OCI-LY3 (cell line): ENCODE data around the gene ARMC6.

Source experiments
- H2AFZ ChIP-seq: fragments of 200-600, 300-600 bp; shearing (Covaris generic); 2 replicates; pipeline ENCODE4 v1.6.0; 2014; ENCODE audit warnings: antibody characterized with exemption, low read depth, low read length
- H3K27ac ChIP-seq: fragments of 200-600, 300-600 bp; sonication (generic); 2 replicates; pipeline ENCODE4 v1.5.1; 2014; ENCODE audit warnings: mild to moderate bottlenecking, low read length, moderate library complexity, mixed read lengths
- H3K27me3 ChIP-seq: fragments of 200-600, 300-600 bp; sonication (generic); 2 replicates; pipeline ENCODE4 v1.6.1; 2014; ENCODE audit warnings: low read depth, low read length, mixed read lengths
- H3K36me3 ChIP-seq: fragments of 200-600, 300-600 bp; sonication (generic); replicated peaks from 2 replicates; pipeline ENCODE3; 2014; ENCODE audit warnings: low read depth, low read length, mixed read lengths
- H3K4me1 ChIP-seq: fragments of 300-600, 200-600 bp; sonication (generic); 2 replicates; pipeline ENCODE4 v1.6.1; 2014; ENCODE audit warnings: low read length, mixed read lengths
- H3K4me2 ChIP-seq: fragments of 200-600, 300-600 bp; sonication (generic); 2 replicates; pipeline ENCODE4 v1.6.1; 2014; ENCODE audit warnings: low read length, mixed read lengths
- H3K4me3 ChIP-seq: fragments of 300-600, 200-600 bp; sonication (generic); 2 replicates; pipeline ENCODE4 v1.5.1; 2014; ENCODE audit warnings: antibody characterized with exemption, mild to moderate bottlenecking, low read length, moderate library complexity
- H3K79me2 ChIP-seq: fragments of 300-600, 200-600 bp; shearing (Covaris generic); 2 replicates; pipeline ENCODE4 v1.6.1; 2014; ENCODE audit warnings: mild to moderate bottlenecking, low read length, mixed read lengths
- H3K9ac ChIP-seq: fragments of 300-600, 200-600 bp; shearing (Covaris generic); 2 replicates; pipeline ENCODE4 v1.6.0; 2014; ENCODE audit warnings: mild to moderate bottlenecking, low read length, moderate library complexity
- H3K9me3 ChIP-seq: fragments of 200-600, 300-600 bp; shearing (Covaris generic); 2 replicates; pipeline ENCODE4 v1.6.1; 2014; ENCODE audit warnings: low read length, mixed read lengths; ENCODE audit not compliant: insufficient read depth
- H4K20me1 ChIP-seq: fragments of 200-600, 300-600 bp; sonication (generic); 2 replicates; pipeline ENCODE4 v1.6.1; 2016; ENCODE audit warnings: low read length, mixed read lengths; ENCODE audit not compliant: insufficient read depth
- CTCF ChIP-seq: fragments of 200-600, 300-600 bp; sonication (generic); IDR thresholded peaks from 2 replicates; pipeline ENCODE4 v1.5.1; 2014; ENCODE audit warnings: antibody characterized with exemption, low read length, low read depth
- EZH2phosphoT487 ChIP-seq: fragments of 200-600 bp; shearing (Covaris generic); IDR thresholded peaks from 2 replicates; pipeline ENCODE4 v1.6.1; 2018; ENCODE audit warnings: antibody characterized with exemption, mixed run types, low read depth

The ARMC6 gene

GRCh38 chr19:19004144-19004543, 29.3 kb upstream of the ARMC6 start:
- peaks cover 73% of the 10 kb centered on the region for H3K36me3 ChIP-seq
- H3K4me3 ChIP-seq: no peak overlapping the region
- TF ChIP-seq EZH2phosphoT487 (no peak), CTCF (no peak)
- H3K9ac ChIP-seq: no peak overlapping the region
- H3K79me2 ChIP-seq: peaks cover 19% of the 10 kb centered on the region; the same call in 1 of the 2 replicates
- no peaks in the 10 kb centered on the region for H3K9me3 ChIP-seq
- H3K27ac ChIP-seq: no peak overlapping the region
- peaks cover 8% of the 10 kb centered on the region for H4K20me1 ChIP-seq
- no peak overlapping the region for H3K4me2 ChIP-seq
- H2AFZ ChIP-seq: no peak overlapping the region
- no peaks in the 10 kb centered on the region for H3K27me3 ChIP-seq
- H3K4me1 ChIP-seq: no peaks in the 10 kb centered on the region

GRCh38 chr19:19006213-19006612, 27.2 kb upstream of the ARMC6 start:
- no peak overlapping the region for H3K9ac ChIP-seq
- no peaks in the 10 kb centered on the region for H3K9me3 ChIP-seq
- no peak overlapping the region for H2AFZ ChIP-seq
- TF ChIP-seq CTCF (no peak), EZH2phosphoT487 (no peak)
- H4K20me1 ChIP-seq: peaks cover 11% of the 10 kb centered on the region
- H3K27me3 ChIP-seq: no peaks in the 10 kb centered on the region
- no peaks in the 10 kb centered on the region for H3K4me1 ChIP-seq
- H3K27ac ChIP-seq: no peak overlapping the region
- peaks cover 19% of the 10 kb centered on the region; the same call in 1 of the 2 replicates for H3K79me2 ChIP-seq
- no peak overlapping the region for H3K4me2 ChIP-seq
- H3K4me3 ChIP-seq: no peak overlapping the region
- H3K36me3 ChIP-seq: peaks cover 76% of the 10 kb centered on the region

GRCh38 chr19:19009951-19010350, 23.5 kb upstream of the ARMC6 start:
- TF ChIP-seq CTCF (no peak), EZH2phosphoT487 (no peak)
- Histone ChIP-seq H2AFZ (no peak overlapping the region), H3K27me3 (no peaks in the 10 kb centered on the region), H3K4me2 (no peak overlapping the region), H3K79me2 (peaks cover 30% of the 10 kb centered on the region), H3K4me1 (no peaks in the 10 kb centered on the region), H3K36me3 (peaks cover 76% of the 10 kb centered on the region), H3K4me3 (no peak overlapping the region), H4K20me1 (peaks cover 8% of the 10 kb centered on the region), H3K9me3 (no peaks in the 10 kb centered on the region), H3K27ac (no peak overlapping the region), H3K9ac (no peak overlapping the region)

- H3K9ac ChIP-seq: no peak overlapping the region
- H4K20me1 ChIP-seq: peaks cover 8% of the 10 kb centered on the region
- H3K79me2 ChIP-seq: peaks cover 35% of the 10 kb centered on the region
- H3K4me1 ChIP-seq: no peaks in the 10 kb centered on the region
- peaks cover 70% of the 10 kb centered on the region for H3K36me3 ChIP-seq
- H3K27ac ChIP-seq: no peak overlapping the region
- no peak overlapping the region for H2AFZ ChIP-seq
- H3K4me3 ChIP-seq: no peak overlapping the region
- no peaks in the 10 kb centered on the region for H3K9me3 ChIP-seq
- H3K27me3 ChIP-seq: no peaks in the 10 kb centered on the region
- TF ChIP-seq EZH2phosphoT487 (no peak), CTCF (no peak)
- H3K4me2 ChIP-seq: no peak overlapping the region
Measured at GRCh38 chr19:19010551-19010950, 22.9 kb upstream of the ARMC6 start.
